Amygdala (tissue), 56 donors: ENCODE data around the gene TRAPPC3.

Experiments used
- DNase-seq, 56 donors: peaks; one replicate each; lab custom pipeline; 2025; lab: John Stamatoyannopoulos, UW

The TRAPPC3 gene

DNA sequence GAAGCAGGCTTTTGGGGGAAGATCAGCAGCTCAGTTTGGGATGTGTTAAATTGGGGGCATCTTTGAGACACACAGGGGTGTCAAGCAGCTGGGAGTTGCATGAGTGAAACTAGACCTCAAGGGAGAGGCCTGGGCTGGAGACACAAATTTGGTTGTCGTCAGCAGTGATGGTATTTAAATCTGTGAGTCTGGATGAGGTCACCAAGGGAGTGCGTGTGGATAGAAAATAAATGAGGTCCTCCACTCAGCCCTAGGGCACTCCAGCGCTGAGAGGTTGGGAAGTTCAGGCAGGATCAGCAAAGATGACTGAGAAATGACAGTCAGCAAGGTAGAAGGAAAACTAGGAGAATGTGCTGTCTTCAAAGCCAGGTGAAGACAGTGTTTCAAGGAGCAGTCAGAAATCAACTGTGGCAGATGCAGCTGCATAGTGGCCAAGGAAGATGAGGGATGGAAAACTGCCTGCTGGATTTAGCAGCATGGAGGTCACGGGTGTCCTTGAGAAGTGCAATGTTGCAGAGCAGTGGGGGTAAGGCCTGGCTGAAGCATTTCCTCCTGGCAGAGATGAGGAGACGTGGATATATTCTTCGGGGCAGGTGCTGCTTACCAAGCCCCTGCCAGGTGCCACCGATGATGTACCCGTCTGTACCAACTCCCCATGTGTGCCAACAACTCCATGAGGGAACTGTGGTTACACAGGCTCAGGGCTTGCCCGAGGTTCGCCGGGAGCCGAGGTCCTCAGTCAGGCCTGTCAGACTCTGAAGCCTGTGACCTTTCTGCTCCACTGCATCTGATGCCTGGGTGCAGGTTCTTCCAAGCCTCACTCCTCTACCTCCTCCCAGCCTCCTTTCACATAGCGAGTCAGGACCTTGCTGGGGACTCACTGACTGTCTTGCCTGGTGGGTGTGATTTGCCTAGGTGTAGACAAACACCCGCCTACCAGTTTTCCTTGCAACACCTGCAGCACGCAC lies 17.9 kb upstream of the TRAPPC3 start:
- DNase-seq: no peak

DNA sequence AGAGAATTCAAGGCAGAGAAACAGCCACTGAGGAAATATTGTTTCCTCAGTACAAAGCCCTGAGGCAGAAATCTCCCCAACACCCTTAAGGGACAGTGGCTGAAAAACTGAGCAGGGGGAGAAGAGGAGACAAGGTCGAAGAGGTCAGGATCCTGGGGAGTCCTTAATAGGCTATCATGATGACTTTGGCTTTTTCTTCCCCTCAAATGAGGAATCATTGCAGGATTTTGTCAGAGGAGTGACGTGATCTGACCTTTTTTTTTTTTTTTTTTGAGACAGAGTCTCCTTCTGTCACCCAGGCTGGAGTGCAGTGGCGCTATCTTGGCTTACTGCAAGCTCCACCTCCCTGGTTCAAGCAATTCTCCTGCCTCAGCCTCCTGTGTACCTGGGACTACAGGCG lies 16.9 kb upstream of the TRAPPC3 start:
- no peak for DNase-seq

DNA sequence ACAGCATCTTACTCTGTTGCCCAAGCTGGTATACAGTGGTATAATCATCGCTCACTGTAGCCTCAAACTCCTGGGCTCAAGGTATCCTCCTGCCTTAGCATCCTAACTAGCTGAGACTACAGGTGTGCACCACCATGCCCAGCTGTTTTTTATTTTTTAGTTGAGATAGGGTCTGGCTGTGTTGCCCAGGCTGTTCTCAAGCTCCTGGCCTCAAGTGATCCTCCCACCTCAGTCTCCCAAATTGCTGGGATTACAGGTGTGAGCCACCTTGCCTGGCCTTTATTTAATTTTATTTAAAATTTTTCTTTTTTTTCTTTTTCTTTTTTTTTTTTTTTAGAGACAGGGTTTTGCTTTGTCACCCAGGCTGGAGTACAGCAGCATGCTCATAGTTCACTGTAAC lies 15.9 kb upstream of the TRAPPC3 start:
- no peak for DNase-seq

DNA sequence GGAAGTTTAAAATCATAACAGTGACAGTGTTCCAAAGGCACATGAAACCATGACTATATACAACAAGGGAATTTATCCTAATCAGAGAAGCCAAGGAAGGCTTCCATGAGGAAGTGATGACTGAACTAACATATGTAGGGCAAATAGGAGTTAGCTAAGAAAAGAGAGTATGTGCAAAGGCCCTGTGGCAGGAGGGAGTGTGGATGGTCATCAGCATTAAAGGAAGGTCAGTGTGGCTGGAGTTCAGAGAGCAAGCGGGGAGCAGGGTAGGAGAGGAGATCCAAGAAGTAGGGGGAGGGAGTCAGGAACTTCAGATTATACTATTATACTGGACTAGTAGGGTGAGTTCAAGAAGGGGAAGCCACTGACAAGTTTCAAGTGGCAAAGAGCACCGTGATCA lies 15.1 kb upstream of the TRAPPC3 start:
- DNase-seq: no peak

DNA sequence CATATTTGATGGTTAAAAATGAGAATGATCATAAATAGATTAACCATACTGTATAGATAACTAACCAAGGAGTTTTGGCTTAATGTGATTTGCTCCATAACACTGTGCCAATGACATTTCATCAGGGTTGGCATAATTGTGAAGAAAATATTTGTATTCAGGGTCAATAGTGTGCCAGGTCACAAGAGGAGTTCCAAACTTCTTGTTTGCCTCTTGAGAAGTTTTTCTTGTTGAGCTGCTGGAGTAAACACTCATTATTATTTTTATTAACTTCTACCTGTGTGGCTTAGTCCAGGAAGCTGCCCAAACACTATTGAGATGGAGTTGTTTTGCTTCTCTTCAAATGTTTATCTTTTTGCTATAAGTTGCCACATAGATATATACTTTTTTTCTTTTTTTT lies 14.1 kb upstream of the TRAPPC3 start:
- no peak for DNase-seq

DNA sequence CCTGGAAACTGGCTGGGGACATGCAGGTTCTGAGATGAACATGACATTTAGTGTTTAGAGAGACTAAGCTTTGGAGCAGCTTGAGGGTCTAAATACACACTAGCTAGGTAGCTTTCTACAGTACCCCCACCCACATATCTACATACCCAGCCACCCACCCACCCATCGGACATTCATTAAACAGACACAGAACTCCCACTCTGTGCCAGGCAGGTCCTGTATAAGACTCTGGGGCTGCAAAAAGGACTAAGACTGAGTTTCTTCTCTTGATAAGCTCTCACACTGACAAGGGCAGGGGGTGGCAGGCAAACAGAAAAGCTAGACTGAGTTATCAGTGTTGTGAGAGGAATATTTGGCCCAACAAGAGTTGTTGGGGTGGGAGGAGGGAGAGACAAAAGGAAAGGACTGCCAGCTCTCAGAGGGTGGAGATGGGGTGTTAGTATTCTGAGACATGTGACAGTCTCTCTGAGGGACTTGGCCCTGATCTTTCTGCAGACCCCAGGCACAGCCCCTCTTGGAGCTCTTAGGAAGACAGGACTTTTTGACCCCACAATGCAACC lies 13.5 kb upstream of the TRAPPC3 start:
- no peak for DNase-seq

DNA sequence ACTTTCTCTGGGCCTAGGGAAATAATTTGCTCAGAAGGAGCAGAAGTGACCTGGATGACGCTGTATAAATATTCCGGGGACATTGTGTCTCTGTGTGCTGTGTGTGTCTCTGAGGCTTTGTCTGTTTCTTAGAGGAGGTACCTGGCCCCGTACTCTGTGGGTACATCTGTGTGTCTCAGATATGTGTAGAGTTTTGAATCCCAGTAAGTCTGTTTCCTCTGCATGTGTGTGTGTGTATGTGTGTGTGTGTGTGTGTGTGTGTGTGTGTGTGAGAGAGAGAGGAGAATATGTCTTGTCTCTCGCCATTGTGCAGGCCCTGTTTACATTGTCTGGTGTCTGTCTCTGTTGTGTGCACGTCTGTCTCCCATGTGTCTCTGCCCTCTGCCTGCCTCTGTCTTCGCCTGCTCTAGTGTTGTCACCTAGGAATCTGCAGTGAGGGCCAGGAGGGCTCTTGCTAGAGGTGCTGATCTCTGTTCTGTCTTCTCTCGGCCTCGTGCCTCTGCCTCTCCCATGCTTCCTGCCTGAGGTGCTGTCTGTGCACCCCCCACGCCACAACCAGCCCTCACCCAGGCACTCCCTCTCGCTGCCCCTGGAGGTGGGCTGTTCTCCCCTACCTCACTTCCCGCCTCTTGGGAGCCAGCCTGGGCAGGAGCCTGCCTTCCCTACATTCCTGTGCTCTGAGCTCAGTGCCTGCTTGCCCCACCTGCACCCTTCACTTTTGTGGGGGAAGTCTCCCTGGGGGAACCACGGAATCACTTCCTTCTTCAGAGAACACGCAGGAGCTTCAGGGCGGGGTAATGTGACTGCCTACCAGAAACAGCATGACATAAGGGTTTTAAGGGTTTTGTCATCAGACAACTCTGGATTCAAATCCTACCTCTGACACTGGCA lies 12.6 kb upstream of the TRAPPC3 start:
- peak in 3 of 56 donors; percentile 18 to 28 (median 20) for DNase-seq

DNA sequence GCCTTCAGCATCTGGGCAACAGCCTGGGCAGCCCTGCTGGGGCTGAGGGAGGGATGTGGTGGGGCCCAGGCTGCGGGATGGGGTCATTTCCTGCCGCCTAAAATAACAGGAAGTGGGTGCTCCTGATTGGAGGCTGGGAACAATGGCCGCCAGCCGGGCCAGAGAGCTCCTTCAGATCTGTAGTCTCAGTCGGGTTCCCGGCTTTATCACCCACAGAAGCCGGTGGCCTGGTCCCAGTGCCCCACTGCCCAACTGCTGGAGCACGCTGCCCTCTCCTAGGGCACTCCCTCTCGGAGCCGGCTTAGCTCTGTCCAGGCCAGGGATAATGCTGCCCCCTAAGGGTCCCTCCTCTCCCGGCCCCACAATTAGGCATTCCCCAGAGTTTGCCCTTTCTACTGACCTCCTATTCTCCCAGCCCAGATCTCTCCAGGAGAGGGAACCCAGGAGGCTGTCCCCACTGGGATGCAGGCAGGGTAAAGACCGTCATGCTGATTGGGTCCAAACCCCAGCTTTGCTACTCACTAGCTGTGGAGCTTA lies 11.7 kb upstream of the TRAPPC3 start:
- peak in 34 of 56 donors; percentile 12 to 69 (median 40) for DNase-seq

DNA sequence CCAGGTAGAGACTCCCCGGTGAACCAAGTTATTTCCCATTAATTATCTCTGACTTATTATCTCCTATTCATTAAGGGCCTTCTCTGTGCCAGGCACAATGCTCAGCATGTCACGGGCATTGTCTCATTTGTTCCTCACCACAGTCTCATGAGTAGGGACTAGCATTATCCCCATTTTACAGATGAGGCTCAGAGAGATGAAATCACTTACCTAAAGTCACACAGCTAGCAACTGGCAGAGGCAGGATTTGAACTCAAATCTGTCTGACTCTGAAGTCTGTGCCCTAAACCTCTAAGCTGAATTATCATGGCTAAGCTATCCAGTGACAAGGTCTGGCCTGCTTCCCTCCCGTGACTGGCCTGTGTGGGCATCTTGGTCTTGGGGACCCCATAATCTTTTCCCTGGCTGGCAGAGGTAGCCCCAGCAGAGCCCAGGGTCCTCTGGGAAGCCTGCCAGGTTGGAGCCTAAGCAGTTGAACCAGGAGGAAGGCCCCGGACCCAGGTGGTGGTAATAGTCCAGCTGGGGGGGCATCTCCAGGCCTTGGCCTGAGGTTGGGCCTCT lies 11.2 kb upstream of the TRAPPC3 start:
- peak in 1 of 56 donors; percentile 59 for DNase-seq

DNA sequence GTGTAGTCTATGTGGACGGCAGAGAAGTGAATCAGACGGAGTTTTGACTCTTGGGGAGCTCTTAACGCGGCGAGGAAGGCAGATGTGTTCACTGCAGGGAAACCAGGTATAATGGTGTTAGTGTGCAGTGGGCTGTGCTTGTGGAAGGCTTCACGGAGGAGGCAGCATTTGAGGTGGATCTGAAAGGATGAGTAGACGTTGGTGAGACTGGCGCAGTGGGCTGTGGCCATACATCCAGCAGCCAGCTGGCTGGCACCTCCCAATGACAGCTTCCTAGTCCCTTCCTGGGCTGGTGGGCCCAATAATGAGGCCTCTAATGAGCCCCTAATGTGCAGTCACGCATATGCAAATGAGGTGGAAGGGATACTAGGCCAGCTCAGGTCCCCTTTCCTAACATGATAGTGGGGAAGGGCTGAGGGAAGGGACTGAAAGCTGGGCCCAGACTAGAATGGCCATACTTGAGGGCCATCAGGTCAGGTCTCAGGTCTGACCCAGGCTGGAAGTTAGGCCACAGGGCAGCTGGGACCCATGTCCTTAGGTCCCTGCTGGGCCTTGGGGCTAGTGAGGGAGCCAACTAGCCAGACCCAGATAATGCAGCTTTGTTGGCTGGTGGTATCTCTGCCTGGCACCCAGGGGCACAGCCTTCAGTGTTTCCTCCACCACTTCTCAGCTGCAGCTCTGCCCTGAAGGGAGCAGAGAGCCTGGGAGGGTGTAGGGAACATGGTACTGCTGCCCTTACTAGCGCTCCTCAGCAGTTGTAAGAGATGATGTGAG lies 10.5 kb upstream of the TRAPPC3 start:
- DNase-seq: peak in 39 of 56 donors; percentile 18 to 86 (median 55)

DNA sequence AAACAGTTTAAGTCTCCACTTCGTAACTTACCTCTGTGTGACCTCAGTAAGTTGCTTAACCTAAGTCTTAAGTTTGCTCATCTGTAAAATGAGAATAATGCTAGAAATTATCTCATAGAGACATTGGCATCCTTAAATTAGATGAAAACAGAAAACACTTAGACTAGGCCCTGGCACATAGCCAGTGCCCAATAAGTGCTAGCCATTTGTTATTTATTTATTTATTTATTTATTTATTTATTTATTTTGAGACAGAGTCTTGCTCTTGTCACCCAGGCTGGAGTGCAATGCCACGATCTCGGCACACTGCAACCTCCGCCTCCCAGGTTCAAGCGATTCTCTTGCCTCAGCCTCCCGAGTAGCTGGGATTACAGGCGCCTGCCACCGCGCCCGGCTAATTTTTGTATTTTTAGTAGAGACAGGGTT lies 9.6 kb upstream of the TRAPPC3 start:
- peak in 1 of 56 donors; percentile 29 for DNase-seq

DNA sequence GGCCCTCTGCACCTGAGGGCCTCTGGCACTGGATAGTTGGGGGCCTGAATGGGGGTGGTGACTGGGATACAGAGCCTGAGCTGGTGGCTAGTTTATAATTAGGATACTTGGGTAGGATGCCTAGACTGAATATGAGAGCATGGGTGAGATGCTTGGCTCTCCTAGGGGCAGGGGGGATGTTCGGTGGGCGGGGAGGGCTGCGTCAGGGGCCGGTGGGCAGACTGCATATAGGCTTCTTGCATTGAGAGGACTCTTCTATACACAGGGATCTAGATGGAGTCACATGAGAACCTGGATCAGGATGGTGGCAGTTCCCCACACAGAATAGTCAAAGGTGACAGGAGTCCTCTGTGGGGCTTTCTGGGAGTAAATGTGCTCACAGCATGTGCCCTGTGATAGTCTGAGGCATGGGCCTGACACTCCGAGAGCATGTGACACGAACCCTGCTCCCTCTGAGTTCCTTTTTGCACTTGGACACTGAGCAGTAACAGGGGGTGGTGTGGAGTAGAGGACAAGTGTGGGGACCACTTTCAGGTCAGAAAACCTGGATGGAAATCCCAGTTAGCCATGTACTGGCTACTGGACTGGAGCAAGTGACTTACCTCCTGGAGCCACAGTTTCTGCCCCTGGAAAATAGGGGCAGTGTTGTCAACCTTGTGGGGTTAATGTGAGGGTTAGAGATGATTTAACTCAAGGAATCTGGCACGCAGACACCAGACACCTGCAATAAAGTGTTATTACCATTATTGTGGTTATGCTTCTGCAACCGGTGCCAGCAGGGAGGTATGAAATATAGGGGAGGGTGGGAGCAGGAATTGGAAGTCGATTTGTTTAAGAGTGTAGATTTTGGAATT lies 8.9 kb upstream of the TRAPPC3 start:
- peak in 6 of 56 donors; percentile 20 to 41 (median 24) for DNase-seq

DNA sequence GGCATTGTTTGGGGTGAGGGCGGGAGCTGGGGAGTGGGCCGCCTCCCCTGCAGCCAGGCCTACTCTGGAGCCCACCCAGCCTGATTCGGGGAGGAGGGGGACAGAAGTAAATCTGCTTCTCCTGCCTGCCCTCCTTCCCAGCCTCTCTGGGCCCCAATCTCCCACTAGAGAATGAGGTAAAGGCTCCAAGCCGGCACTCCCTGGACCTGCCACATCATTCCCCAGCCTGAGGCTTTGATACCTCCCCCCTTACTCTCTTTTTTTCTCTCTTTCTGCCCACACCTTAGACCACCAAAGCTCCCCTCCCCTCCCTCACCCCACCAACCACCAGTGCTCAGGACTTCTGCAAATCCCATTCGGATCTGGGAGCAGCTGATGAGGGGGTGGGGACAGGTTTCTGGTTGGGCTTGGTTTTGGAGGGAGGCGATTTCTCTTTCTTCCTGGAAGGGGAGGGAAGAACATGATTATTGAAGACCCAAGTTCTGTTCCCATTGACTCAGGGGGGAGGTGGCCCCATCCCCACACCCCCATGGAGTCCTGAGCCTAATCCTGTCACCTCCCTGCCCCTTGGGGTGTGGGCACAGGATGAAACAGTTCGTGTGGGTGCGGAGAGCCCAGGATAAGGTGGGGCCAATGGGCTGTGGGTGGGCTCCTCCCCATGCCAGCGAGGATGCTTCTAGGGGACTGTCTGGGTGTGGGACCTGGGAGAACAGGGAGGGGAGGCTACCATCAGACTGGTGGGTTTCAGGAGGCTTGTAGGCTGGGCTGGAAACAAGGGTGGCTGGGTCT lies 8.0 kb upstream of the TRAPPC3 start:
- peak in 21 of 56 donors; percentile 32 to 83 (median 56) for DNase-seq

DNA sequence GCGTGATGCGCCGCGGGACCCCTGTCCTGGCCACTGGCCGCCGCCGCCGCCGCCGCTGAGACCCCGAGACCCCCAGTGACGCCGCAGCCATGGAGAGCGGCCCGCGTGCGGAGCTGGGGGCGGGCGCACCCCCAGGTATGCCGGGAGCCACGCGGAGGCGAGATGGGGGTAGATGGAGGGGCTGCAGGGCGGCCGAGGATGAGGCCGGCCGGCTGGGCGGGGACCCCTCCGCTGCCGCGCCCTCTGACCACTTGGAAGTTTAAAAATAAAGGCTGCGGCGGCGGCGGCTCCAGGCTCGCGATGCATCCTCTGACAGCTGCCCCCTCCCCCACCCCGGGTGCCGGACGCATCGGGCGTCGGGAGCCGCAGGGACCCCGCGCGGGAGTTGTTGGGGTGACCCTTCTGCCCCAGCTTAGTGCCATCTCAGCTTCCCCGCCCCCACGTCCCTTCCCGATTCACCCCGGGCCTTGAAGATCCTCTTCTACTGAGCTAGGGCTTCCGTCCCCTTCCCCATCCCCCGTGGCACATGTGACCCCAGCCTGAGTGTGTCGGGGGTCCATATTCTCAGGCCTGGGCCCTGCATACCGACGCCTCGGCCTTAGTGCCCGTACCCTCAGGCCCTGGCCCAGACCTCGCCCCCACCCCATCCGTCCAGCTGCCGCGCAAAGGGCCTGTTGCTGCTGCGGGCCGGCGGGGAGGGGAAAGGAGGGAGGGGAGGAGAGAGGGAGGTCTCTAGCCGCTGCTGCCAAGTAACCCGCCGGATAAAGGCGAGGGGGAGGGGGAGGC lies 7.2 kb upstream of the TRAPPC3 start:
- peak in 52 of 56 donors; percentile 43 to 89 (median 76) for DNase-seq

DNA sequence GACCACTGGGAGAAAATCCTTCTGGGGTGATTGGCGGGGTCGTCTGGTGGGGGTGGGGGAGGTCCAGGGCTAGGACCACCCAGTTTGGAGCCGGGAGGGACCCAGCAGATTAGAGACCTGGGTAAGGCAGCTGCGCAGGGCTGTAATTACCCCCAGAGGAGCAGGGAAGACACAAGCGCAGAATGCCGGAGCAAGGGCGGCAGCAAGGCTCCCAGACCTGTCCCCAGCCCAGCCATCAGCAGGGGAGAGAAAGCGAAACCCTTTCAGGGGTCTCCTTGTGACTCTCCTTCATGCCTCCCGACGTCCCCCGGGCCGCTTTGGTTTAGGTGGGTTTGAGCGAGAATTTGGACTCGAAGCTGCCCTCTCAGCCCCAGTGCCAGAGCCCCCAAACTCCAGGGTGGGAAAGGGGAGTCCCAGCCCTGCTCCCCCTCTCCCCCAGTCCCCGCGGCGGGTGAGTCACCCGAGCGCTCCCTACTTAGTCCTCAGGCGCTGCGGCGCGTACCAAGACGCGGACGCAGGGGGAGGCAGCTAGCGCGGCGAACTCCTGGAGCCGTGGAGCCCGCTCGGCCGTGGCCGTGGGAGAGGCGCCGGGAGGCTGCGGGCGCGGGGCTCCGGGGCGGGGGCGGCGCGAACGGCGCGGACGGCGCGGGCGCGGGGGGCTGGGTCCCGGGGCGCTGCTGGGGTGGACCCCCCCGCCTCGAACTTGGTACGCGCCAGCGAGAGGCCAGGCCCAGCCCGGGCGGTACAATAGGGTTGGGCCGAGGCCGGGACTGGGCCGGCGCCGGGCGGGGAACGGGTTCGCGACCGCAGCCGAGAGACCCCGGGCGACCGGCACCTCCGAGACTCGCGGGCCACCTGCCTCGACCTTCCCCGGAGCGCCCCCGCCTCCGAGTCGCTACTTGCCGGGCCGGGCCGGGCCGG lies 6.4 kb upstream of the TRAPPC3 start, which contains the start of gene MAP7D1:
Gene MAP7D1 (plus strand): TSS at position 753 of the 921 bp plus-strand sequence. CDS start 258 bp downstream, outside the sequence.
- peak in 54 of 56 donors; percentile 58 to 99 (median 86) for DNase-seq
